GM23248 (cell line): ENCODE results near the gene TAF1.
"Not testable (repeated sequence)": the region's sequence is repeated elsewhere in the genome, so short reads cannot be mapped to it uniquely, and the experiment has no call there.

Source experiments
- EZH2 ChIP-seq: fragments of 200-600 bp; sonication (generic); IDR thresholded peaks from 2 replicates; pipeline ENCODE4 v1.6.1; 2018; ENCODE audit warnings: antibody characterized with exemption, mild to moderate bottlenecking; ENCODE audit not compliant: insufficient read depth, poor library complexity, severe bottlenecking
- EZH2phosphoT487 ChIP-seq: fragments of 200-600 bp; sonication (generic); IDR thresholded peaks from 2 replicates; pipeline ENCODE4 v1.6.1; 2018; ENCODE audit warnings: antibody characterized with exemption, moderate library complexity, mild to moderate bottlenecking, low read depth; ENCODE audit not compliant: insufficient read depth

DNA sequence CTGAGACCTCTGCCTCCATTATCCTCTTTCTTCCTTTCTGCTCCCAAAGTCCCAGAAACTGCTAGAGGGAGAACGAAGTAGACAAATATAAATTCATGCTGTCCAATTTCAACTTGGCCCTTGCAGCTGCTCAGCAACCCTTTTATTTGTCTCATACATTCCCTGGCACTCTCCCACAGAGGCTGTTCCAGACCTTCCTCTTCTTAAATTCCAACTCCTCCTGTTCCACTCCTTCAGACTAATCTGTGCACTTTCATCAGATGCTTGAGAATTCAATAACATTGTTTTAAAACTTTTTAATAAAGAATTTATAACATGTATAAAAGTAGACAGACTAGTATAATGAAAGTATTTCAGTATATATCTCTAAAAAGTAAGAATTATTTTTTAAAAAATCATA is 49.2 kb upstream of the TAF1 start:
- not testable (repeated sequence) for TF ChIP-seq EZH2, EZH2phosphoT487
